Hematopoietic multipotent progenitor cell treated with erythropoietin and hydrocortisone succinate and interleukin-3 and kit ligand, for 4 days (in vitro differentiated cells): ENCODE results near the gene SEC22A.
A peak's percentile ranks its signal among the peaks of the same experiment; 100 is the strongest.

Source experiments
- DNase-seq: peaks from one replicate; pipeline ENCODE4 v3.0.0-alpha.2; 2015

Gene SEC22A, protein sequence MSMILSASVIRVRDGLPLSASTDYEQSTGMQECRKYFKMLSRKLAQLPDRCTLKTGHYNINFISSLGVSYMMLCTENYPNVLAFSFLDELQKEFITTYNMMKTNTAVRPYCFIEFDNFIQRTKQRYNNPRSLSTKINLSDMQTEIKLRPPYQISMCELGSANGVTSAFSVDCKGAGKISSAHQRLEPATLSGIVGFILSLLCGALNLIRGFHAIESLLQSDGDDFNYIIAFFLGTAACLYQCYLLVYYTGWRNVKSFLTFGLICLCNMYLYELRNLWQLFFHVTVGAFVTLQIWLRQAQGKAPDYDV

DNA sequence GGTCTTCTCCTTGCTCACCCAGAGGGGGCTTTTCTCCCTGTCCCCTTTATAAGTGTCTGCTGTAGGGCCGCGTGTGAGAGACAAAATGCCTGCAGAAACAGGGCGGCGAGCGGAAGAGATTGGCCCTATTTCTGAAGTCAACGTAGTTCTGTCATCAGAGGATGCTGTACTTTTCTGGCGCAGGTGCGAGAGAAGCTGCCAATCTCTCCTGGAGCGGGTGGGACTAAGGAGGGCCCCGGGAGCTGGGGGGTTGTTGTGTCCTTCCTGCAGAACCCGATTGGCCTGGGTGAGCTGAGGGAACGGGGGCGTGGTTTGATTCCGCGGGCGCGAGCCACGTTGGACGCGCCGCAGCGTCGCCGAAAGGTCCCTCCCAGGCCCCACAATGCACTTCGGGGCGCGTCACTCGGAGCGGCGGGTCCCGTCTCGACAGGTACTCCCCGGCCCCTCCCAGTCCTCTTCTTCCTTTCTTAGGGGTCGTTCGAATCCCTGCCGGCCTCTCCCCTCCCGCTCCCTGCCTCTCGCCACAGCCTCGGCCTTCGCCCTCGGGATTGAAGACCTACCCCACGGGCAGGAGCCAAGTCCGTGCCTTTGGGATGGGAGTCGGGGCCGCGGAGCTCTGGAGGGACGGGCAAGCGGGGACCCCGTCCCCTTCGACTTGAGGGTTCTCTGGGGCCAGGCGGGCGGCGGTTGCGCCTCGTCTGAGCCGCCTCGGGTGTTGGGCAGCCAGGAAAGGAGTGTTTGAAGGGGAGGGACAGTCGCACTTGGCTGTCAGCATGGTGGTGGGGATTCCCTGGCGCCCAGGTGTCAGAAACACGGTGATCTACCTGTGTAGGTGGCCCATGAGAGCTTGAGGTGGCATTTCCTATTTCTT is at the start of gene SEC22A:
TSS of gene SEC22A (plus strand) at position 387 of the 871 bp plus-strand sequence. CDS start 7,275 bp downstream, outside the sequence.
- DNase-seq: peak; percentile 98

DNA sequence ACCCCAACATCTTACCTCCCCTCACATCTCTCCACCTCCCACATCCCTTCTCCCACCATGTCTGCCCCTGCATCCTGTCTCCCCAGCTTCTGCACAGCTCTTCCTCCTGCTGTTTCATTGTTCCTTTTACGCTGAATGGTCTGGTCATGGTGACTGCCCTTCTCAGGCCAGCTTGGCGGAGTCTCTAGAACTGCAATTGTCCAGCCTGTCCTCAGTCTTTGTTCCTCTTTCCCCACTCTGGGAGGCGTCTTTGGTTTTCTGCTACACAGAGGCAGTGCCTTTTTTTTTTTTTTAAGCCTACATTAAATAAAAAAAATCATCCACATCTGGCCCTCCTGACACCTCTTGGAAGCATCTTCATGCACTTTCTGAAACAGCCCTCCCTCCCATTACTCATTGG is 49.1 kb upstream of the SEC22A start:
- DNase-seq: no peak

DNA sequence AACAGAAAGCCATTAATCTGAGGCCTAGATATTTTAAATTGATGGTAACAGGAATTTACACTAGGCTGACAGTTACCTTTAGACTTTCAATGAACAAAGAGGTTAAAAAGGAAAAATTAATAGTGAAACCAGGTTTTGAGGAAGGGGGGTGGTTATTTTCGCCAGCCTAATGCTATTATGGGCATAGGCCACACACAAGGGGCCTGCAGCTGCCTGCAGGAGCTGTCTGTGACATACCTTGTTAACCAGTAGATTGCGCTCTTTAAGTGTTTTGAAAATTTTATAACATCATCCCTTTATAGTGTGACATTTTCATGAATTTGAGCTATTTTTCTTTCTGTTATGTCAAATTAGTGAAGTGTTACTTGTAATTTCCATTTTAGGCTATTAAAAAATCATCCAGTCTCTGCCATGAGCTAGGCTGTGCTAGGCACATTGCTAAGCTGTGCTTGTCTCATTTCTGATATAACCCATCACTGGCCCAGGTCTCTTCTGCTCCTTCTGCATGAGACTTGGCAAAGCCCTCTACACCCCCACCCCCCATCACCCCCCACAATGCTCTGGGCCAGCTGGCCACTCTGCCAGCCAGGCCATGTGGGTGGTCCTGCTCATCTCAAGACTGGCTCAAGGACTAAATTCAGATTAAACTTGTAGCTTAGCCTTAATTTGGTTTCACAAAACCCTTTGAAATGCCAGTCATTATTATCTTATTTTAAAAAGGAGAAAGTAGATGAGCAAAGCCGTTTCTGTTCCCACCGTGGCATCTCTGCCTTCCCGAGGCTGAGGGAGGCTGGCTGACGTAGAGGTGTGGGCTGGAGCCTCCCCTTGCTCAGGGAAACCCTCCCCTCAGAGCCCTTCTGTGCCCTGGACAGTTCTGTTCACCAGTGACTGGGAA is 48.4 kb upstream of the SEC22A start:
- no peak for DNase-seq

DNA sequence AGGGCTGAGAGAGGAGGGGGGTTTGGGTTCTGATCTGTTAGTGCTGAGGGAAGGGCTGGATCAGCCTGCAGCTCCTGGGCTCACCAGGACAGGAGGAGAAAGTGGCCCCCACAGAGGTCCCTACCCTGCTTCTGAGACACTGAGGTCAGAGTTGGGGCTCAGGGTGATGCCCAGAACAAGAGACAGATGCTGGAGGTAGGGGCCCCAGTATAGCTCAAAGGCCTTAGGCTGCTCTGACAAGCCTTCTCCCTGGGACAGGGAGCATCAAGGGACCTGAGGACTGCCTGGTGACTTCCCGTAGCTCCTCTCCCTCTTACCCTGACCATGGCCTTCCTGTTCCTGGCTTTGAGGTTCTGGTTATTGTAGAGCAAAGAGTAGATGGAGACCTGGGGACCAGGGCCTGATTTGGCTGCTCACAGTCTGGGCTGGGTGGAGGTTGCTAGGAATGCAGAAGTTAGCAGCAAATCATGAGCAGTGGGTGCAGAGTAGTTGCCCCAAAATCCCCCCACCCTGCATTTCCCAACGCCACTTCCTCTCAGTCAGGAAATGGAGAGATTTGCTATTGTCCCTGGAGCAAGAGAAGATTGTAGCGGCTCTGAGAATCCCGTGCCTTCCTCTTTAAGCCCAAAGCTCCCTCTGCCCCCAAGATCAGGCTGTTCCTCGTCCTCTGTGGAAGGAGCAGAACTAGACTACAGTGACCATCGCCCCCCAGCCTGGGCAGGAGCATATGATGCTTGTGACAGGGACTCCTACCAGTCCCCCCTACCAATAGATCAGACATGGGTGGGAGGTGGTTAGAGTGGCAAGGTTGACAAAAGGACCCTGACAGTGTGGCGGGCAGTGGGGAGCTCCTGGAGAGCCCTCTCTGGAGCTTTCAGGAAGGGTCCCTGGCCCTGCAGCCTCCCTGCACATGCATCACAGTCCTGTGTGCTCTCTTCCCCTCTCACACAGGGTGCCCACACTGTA is 47.4 kb upstream of the SEC22A start:
- DNase-seq: no peak

DNA sequence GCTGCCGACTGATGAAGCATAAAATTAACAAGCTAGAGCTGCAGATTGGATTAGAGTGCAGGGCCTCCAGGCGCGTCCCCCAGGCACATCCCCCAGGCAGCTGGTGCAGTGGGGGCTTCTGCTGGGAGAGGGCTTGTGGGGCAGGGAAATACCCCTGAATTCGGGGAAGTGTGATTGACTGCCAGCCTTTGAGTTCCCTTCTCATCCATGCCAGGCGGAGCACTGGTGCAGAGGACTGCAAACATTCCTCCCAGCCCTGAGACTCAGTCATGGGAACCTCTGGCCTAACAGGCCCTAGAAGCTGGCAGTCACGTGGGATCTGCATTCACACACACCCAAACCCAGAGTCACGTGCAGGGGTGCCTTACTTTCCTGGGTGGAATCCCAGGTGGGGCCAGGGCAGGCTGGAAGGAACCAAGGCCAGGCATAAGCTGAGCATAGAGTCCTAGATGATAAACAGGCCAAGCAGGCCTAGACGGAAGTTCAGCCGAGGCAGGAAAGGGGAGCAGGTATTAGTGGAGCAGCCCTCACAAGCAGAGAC is 46.2 kb upstream of the SEC22A start:
- DNase-seq: no peak

DNA sequence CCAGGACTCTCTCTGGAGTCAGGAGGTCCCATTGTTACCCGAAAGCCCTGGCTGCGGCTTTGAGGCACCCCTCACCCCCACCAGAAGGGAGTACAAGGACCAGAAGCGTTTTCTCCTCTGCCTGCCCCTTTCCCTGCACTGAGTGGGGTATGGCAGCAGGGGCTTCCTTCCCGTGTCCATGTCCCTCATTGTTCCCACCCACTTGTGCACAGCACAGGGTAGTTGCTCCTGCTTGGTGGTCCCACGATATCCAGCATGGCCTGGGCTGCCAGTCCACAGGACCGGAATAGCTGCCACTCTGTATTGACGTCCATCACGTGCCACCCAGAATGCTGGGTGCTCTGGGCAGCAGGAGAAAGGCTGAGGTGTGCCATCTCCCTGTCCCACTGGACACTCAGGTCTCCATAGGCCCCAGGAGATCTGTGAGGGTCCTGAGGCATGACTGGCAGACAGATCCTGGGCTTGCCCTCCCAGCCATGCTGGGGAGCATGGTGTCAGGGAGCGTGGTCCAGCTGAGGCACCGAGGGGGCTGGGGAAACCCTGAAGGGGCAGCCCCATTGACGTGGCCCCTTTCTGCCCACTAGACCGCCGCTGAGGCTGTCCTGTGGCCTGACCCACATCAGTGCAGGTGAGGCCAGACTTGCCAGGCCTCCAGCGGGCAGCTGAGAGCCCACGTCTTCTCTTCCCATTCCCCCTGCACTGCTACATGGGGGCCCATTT is 45.3 kb upstream of the SEC22A start:
- DNase-seq: no peak

DNA sequence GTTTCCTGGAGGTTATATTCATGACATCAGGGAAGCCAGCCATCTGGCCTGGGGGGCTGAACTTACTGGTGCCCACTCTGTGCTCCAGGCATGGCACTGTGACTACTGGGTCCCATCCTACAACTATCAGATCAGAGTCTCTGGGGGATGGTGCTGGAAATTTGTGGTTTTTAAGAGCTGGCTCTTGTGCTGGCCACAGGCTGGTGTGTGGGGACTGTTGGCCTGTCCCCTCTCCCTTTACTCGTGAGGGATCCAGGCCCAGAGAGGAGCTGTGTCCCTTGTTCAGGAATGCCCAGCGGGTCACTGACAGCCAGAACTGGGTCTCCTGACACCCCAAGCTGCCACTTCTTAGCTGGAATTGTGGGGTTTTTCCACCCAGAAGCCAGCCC is 44.5 kb upstream of the SEC22A start:
- DNase-seq: no peak

DNA sequence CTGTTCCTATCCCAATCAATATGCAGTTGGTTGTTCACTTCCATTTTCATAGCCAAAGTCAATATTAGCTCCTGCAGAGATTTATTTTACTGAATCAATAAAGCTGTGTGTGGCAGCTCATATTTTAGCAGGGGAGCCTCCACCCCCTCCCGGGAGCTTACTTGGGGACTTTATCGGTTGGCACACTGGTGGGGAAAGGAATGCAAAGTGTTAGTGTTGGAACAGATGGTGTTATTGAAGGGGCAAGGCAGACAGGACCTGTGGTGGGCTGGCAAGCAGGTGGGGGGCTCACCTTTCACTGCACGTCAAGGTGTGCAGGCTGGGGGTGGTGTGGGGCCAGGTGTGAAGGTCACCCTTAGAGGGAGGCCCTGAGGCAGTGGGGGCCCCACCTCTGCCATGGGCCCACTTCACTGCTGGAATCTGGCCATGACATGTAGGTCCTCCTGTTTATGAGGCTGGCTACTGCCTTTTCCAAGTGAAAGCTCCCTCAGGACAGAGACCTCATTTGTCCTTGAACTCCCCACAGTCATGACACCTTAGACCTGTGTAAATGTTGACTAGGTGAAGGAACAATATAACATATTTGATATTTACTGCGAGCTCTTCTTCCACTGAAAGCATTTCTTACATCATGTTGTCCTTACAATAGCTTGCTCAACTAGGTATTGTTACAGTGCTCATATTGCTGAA is 44.0 kb upstream of the SEC22A start:
- no peak for DNase-seq

DNA sequence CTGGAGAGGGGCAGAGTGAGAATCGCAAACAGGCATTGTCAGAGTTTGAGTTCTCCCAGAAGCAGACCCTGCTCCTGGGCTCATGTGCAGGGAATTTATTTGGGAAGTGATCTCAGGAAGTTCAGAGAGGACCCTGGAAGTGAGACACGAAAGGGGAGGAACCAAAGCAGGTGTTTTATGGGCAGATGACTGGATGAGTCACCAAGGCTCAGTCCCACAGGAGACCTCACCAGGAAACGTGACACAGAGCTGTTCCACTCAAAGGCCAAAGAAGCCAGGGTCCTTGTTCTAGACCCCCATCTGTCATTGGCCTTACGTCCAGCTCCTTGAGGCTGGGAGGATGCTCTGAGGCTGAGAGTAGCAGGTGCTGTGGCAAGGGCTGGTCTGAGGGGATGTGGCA is 43.4 kb upstream of the SEC22A start:
- DNase-seq: no peak

DNA sequence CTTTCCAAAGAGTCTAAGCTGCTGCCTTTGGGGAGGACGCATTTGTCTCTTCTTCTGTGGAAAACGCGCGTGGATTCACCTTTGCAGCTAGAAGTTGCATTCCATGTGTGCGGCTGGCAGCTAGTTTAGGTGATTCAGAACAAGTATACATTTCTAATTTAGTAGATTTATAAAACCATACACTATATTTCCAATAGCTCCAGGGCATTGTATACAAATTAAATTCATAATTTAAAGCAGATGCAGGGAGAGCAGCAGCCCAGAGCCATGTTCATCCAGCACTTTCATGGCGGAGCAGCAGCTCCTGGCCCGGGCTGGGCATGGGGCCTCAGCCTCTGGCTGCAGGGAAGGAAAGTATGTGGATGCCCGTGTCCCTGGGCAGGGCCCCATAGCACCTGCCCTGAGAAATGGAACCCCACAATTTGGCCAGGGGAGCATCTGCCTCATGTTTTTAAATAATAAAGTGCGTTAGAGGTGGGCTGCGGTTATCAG is 42.8 kb upstream of the SEC22A start:
- no peak for DNase-seq

DNA sequence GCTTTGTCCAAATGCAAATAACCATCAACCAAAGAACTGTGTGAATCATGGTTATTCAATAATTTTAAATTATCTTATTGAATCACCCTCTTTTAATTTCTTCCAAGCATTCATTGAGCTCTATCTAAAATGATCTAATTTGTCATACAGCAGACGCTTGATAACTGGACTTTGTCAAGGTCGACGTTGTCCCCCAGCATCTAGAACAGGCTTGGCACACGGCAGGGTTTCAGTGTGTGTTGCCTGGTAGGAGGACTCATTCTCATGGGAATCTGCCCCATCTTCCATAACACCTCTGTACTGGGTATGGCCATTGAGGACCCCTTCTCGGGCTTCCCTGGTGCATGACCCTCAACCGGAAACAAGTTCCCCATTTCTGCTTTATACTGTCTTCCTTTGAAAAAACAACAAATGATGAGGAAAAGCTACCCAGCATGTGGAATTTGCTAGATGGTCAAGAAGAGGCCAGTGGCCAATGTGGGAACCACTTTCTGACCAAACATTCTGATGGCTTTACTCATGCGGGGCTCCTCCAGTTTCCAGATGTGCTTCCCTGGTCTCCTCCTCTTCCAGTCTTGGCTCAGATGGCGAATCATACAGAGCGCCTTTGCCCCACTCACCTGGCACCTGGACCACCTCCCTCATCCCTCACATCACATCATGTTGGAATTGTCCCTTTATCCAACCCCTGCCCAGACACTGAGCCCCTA is 41.7 kb upstream of the SEC22A start:
- no peak for DNase-seq

DNA sequence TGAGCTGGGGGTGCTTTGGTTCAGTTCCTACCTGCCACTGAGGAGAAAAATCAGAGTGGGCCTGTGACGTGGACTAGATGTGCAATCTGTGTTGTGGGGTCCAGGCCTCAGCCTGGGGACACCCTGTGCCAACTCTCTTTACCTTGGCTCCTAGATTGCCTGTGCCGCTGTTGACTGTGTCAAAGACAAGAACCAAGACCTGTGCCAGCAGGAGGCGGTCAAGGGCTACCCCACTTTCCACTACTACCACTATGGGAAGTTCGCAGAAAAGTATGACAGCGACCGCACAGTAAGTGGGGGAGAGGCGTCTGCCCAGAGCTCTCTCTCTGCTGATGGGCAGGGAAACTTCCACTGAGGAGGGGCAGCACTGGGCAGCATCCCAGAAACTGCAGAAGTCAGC is 40.6 kb upstream of the SEC22A start:
- peak; percentile 5 for DNase-seq

DNA sequence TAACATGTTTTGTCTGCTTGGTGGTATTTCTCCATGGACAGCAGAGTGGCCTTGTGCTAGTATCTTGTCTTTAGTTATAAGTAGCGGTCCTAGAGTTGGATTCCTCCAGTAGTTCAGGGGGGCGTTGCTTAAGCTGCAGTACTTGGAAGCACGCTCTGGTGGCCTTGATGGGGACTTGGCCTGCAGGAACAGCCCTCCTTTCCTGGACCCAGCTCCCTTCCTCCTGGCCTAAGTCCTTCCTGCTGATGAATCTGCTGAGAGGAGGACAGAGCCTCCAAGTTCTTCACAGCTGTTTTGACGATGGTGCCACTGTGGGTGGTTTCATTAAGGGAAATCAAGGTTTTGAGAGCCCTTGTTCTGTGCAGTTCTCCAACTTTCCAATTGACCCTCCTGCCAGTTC is 38.6 kb upstream of the SEC22A start:
- DNase-seq: no peak

DNA sequence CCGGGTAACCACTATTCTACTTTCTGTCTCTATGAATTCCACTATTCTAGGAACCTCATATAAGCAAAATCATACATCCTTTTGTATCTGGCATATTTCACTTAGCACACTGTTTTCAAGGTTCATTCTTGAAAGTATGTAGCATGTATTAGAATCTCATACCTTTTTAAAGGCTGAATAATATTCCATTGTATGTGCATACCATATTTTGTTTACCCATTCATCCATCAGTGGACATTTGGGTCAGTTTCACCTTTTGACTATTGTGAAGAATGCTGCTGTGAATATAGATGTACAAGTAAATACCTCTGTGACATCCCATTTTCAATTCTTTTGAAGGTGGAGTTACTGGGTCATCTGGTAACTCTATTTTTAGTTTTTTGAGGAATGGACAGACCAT is 36.6 kb upstream of the SEC22A start:
- DNase-seq: no peak

DNA sequence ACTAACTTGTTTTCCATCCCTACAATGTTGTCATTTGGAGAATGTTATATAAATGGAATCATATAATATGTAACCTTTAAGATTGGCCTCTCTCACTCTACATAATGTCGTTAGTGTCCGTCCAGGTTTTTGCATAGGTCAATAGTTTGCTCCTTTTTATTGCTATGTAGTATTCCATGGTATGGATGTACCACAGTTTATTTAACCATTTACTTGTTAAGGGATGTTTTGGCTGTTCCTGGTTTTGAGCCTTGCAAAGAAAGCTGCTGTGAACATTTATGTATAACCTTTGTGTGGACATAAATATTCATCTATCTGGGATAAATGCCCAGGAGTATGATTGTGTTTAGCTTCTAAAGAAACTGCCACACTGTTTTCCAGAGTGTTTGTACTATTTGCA is 34.1 kb upstream of the SEC22A start:
- DNase-seq: no peak

DNA sequence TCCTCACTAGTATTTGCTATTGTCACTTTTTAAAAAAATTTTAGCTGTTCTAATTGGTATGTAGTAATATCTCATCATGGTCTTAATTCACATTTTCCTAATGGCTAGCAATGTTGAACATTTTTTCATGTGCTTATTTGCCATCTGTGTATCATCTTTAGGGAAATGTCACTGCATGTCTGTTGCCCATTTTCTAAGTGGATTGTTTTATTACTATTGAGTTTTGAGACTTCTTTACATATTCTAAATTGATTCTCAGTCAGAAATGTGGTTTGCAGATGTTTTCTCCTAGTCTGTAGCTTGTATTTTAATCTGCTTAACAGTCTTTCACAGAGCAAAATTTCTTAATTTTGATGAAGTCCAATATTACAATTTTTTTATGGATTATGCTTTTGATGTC is 33.6 kb upstream of the SEC22A start:
- DNase-seq: no peak

DNA sequence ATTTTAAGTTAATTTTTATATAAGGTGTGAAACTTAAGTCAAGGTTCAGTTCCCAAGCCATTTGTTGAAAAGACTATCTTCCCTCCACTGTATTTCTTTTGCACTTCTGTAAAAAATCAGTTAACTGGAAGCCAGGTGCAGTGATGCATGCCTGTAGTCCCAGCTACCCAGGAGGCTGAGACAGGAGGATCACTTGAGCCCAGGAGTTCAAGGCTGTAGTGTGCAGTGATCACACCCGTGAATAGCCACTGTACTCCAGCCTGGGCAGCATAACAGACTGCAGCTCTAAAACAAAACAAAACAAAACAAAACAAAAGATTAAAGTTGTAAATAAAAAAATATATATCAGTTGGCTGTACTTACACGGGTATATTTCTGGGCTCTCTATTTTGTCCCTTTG is 33.1 kb upstream of the SEC22A start:
- no peak for DNase-seq

DNA sequence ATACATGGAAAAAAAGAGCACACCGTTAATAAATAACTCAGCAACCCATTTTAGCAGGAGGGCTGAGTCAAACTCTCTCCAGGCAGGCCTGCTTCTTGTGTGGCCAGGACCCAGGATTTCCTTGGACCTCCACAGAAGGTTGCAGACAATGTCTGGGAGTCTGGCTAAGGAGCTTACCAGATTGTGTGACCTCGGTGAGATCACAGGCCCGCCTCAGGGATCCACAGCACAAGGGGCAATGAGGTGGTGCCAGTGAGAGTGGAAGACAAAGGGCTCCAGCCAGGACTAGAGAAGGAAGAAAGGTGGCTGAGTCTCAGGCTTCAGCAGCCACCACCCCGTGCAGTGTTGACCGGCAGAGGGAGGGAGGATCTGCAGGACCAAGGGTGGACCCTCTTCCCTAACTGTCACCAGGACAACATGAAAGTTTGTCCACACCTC is 32.2 kb upstream of the SEC22A start:
- no peak for DNase-seq

DNA sequence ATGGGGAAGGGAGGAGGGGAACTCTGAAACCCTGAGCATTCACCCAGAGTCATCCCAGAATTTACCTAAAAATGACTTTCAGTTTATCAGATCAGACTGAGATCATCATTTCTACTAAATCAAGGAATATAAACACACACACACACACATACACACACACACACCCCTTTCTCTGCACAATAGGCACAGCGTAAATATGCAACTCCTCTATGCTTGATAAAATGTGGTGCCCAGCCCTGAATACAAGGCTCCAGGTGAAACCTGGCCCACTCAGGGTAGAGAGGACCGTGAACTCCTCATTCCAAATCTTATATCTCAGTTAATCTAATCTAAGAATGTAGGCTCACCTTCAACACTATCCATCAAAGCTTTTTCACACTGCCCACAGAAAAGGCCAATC is 31.8 kb upstream of the SEC22A start:
- DNase-seq: no peak

DNA sequence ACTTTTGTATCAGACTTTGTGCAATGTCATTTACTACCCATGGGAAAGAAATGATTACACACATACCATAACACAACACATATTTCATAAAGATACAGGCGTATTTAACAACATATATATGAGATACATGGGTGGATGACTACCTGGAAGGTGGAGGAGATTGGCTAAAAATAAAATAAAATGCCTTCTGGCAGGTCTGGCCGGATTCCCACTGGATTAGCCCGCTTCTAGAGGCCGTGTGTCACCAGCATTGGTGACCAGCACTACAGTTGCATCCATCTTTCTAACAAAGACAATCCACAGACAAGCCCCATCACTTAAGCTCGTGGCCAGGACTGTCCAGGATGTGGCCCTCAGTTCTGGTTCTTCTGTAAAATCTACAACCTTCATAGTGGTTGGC is 21.0 kb upstream of the SEC22A start:
- DNase-seq: no peak
